LNCAP (cell line): ENCODE measurements around the gene CS.
A peak's percentile ranks its signal among the peaks of the same experiment; 100 is the strongest.

Source experiments
- CTCF ChIP-seq: fragments of 450-650 bp; IDR thresholded peaks from 2 replicates; pipeline ENCODE4 v1.5.1; 2017; ENCODE audit warnings: mild to moderate bottlenecking

Gene CS

GRCh38 chr12:56260921-56261320, 39.2 kb downstream of the CS start:
- TF ChIP-seq CTCF = no peak

GRCh38 chr12:56260380-56260779, 39.8 kb downstream of the CS start:
- TF ChIP-seq CTCF = no peak

GRCh38 chr12:56258820-56259183, 41.3 kb downstream of the CS start:
- no peak for TF ChIP-seq CTCF

- peak; percentile 86 for TF ChIP-seq CTCF
Observed at GRCh38 chr12:56258068-56258819, 41.9 kb downstream of the CS start, which contains the start of gene ANKRD52. ANKRD52 (minus strand) TSS chr12:56258384; CDS start chr12:56258269, 115 bp downstream.

- TF ChIP-seq CTCF = peak; percentile 16; the same call in 1 of the 2 replicates
Observed at GRCh38 chr12:56257491-56258067, 42.6 kb downstream of the CS start.

- no peak for TF ChIP-seq CTCF
Observed at GRCh38 chr12:56257071-56257470, 43.1 kb downstream of the CS start.

- no peak for TF ChIP-seq CTCF
Observed at GRCh38 chr12:56256326-56256960, 43.7 kb downstream of the CS start.
